T-helper 1 cell treated with Interleukin-12 subunit alpha and Interleukin-12 subunit beta and Interleukin-4 antibody, amounts not matched to agents 30 μg/mL and 1 μg/mL, for 36 hours (primary cell): ENCODE results near the gene DCTN2.
"Not testable (repeated sequence)": the region's sequence is repeated elsewhere in the genome, so short reads cannot be mapped to it uniquely, and the experiment has no call there.

ENCODE experiments used
- H3K27ac Mint-ChIP-seq: one replicate; pipeline ENCODE4 v1.8.0; 2021; ENCODE audit warnings: mild to moderate bottlenecking, mixed read lengths
- H3K27me3 Mint-ChIP-seq: one replicate; pipeline ENCODE4 v1.8.0; 2021; ENCODE audit warnings: low read depth, mixed read lengths
- H3K36me3 Mint-ChIP-seq: one replicate; pipeline ENCODE4 v1.8.0; 2021; ENCODE audit warnings: low read depth, mixed read lengths
- H3K4me1 Mint-ChIP-seq: one replicate; pipeline ENCODE4 v1.8.0; 2021; ENCODE audit warnings: low read depth, mixed read lengths
- H3K4me3 Mint-ChIP-seq: one replicate; pipeline ENCODE4 v1.8.0; 2021; ENCODE audit warnings: mild to moderate bottlenecking, moderate library complexity, mixed read lengths
- H3K9me3 Mint-ChIP-seq: one replicate; pipeline ENCODE4 v1.8.0; 2021; ENCODE audit warnings: mixed read lengths

DCTN2 gene

GRCh38 chr12:57521525-57522010 is 25.4 kb downstream of the DCTN2 start:
- peaks cover 51% of the 10 kb centered on the region for H3K4me1 Mint-ChIP-seq
- peak overlapping the region; percentile 100 for H3K27ac Mint-ChIP-seq
- no peaks in the 10 kb centered on the region for H3K27me3 Mint-ChIP-seq
- H3K4me3 Mint-ChIP-seq = peak overlapping the region; percentile 94
- H3K36me3 Mint-ChIP-seq = peaks cover 42% of the 10 kb centered on the region
- no peaks in the 10 kb centered on the region for H3K9me3 Mint-ChIP-seq

- H3K9me3 Mint-ChIP-seq = no peaks in the 10 kb centered on the region
- peaks cover 50% of the 10 kb centered on the region for H3K36me3 Mint-ChIP-seq
- peaks cover 50% of the 10 kb centered on the region for H3K4me1 Mint-ChIP-seq
- peak within 1 kb of the TSS; percentile 94 for H3K4me3 Mint-ChIP-seq
- peak within 1 kb of the TSS; percentile 100 for H3K27ac Mint-ChIP-seq
- H3K27me3 Mint-ChIP-seq = no peaks in the 10 kb centered on the region
These were observed 26.8 kb downstream of the DCTN2 start, which contains the start of gene DDIT3 for GRCh38 chr12:57520053-57520818. TSS of gene DDIT3 (minus strand) at chr12:57520514. CDS start at chr12:57517406, 3,108 bp downstream.

- peak overlapping the region; percentile 100 for H3K27ac Mint-ChIP-seq
- H3K9me3 Mint-ChIP-seq = no peaks in the 10 kb centered on the region
- peak overlapping the region; percentile 94 for H3K4me3 Mint-ChIP-seq
- H3K4me1 Mint-ChIP-seq = peaks cover 50% of the 10 kb centered on the region
- peaks cover 50% of the 10 kb centered on the region for H3K36me3 Mint-ChIP-seq
- no peaks in the 10 kb centered on the region for H3K27me3 Mint-ChIP-seq
These were observed 27.3 kb downstream of the DCTN2 start for GRCh38 chr12:57519796-57520052.

GRCh38 chr12:57518920-57519795 is 27.8 kb downstream of the DCTN2 start:
- H3K27ac Mint-ChIP-seq = peak overlapping the region; percentile 100
- no peaks in the 10 kb centered on the region for H3K27me3 Mint-ChIP-seq
- no peaks in the 10 kb centered on the region for H3K9me3 Mint-ChIP-seq
- H3K4me1 Mint-ChIP-seq = peaks cover 45% of the 10 kb centered on the region
- peak overlapping the region; percentile 94 for H3K4me3 Mint-ChIP-seq
- H3K36me3 Mint-ChIP-seq = peaks cover 53% of the 10 kb centered on the region

GRCh38 chr12:57518176-57518919 is 28.6 kb downstream of the DCTN2 start:
- H3K36me3 Mint-ChIP-seq = peaks cover 52% of the 10 kb centered on the region
- H3K27me3 Mint-ChIP-seq = no peaks in the 10 kb centered on the region
- H3K4me3 Mint-ChIP-seq = peak overlapping the region; percentile 94
- no peaks in the 10 kb centered on the region for H3K9me3 Mint-ChIP-seq
- peaks cover 37% of the 10 kb centered on the region for H3K4me1 Mint-ChIP-seq
- H3K27ac Mint-ChIP-seq = no peak overlapping the region

- Mint-ChIP-seq H3K4me3 (peak overlapping the region; percentile 64), H3K27ac (peak overlapping the region; percentile 52), H3K4me1 (peaks cover 34% of the 10 kb centered on the region), H3K36me3 (peaks cover 56% of the 10 kb centered on the region)
- not testable (repeated sequence) for H3K27me3 Mint-ChIP-seq, H3K9me3 Mint-ChIP-seq
These were observed 29.3 kb downstream of the DCTN2 start for GRCh38 chr12:57517718-57518117.

- H3K9me3 Mint-ChIP-seq = no peaks in the 10 kb centered on the region
- peaks cover 62% of the 10 kb centered on the region for H3K36me3 Mint-ChIP-seq
- H3K27ac Mint-ChIP-seq = peak overlapping the region; percentile 52
- peaks cover 35% of the 10 kb centered on the region for H3K4me1 Mint-ChIP-seq
- H3K4me3 Mint-ChIP-seq = peak overlapping the region; percentile 64
- no peaks in the 10 kb centered on the region for H3K27me3 Mint-ChIP-seq
These were observed 29.8 kb downstream of the DCTN2 start for GRCh38 chr12:57517187-57517586.

- H3K9me3 Mint-ChIP-seq = no peaks in the 10 kb centered on the region
- H3K27ac Mint-ChIP-seq = no peak overlapping the region
- H3K27me3 Mint-ChIP-seq = no peaks in the 10 kb centered on the region
- no peak overlapping the region for H3K4me3 Mint-ChIP-seq
- peaks cover 31% of the 10 kb centered on the region for H3K4me1 Mint-ChIP-seq
- H3K36me3 Mint-ChIP-seq = peaks cover 64% of the 10 kb centered on the region
These were observed 30.3 kb downstream of the DCTN2 start for GRCh38 chr12:57516617-57517153.

GRCh38 chr12:57515934-57516541 is 31.0 kb downstream of the DCTN2 start:
- no peak overlapping the region for H3K27ac Mint-ChIP-seq
- H3K4me3 Mint-ChIP-seq = no peak overlapping the region
- no peaks in the 10 kb centered on the region for H3K9me3 Mint-ChIP-seq
- peaks cover 67% of the 10 kb centered on the region for H3K36me3 Mint-ChIP-seq
- no peaks in the 10 kb centered on the region for H3K27me3 Mint-ChIP-seq
- peaks cover 26% of the 10 kb centered on the region for H3K4me1 Mint-ChIP-seq

- peaks cover 67% of the 10 kb centered on the region for H3K36me3 Mint-ChIP-seq
- no peaks in the 10 kb centered on the region for H3K27me3 Mint-ChIP-seq
- peaks cover 22% of the 10 kb centered on the region for H3K4me1 Mint-ChIP-seq
- H3K27ac Mint-ChIP-seq = no peak overlapping the region
- H3K9me3 Mint-ChIP-seq = no peaks in the 10 kb centered on the region
- H3K4me3 Mint-ChIP-seq = no peak overlapping the region
These were observed 31.5 kb downstream of the DCTN2 start for GRCh38 chr12:57515408-57515933.

- Mint-ChIP-seq H3K4me3 (no peak overlapping the region), H3K27ac (no peak overlapping the region), H3K36me3 (peaks cover 68% of the 10 kb centered on the region), H3K4me1 (peaks cover 22% of the 10 kb centered on the region), H3K27me3 (no peaks in the 10 kb centered on the region), H3K9me3 (no peaks in the 10 kb centered on the region)
These were observed 32.1 kb downstream of the DCTN2 start for GRCh38 chr12:57514720-57515407.

- not testable (repeated sequence) for H3K4me3 Mint-ChIP-seq, H3K27ac Mint-ChIP-seq, H3K9me3 Mint-ChIP-seq, H3K27me3 Mint-ChIP-seq
- H3K4me1 Mint-ChIP-seq = peaks cover 20% of the 10 kb centered on the region
- peaks cover 68% of the 10 kb centered on the region for H3K36me3 Mint-ChIP-seq
These were observed 32.7 kb downstream of the DCTN2 start for GRCh38 chr12:57514246-57514645.

GRCh38 chr12:57513677-57514076 is 33.3 kb downstream of the DCTN2 start:
- H3K27ac Mint-ChIP-seq, H3K9me3 Mint-ChIP-seq, H3K27me3 Mint-ChIP-seq, H3K4me3 Mint-ChIP-seq: not testable (repeated sequence)
- Mint-ChIP-seq H3K4me1 (peaks cover 14% of the 10 kb centered on the region), H3K36me3 (peaks cover 66% of the 10 kb centered on the region)
